MCF 10A (cell line): ENCODE measurements around the gene SDCCAG8. TPM values are rescaled to one million over a fixed set of nuclear protein-coding genes. Genes with fewer than 3 reads are reported as not detected.

Source experiments
- BruUV-seq: library from RNA; stranded (reverse); fragments of 400-500 nt; replicated peaks from 2 replicates; lab custom pipeline; 2021; lab: Mats Ljungman, UMichigan
- CTCF ChIA-PET: fragments of 300-600 bp; sonication (Branson Sonifier 250); formaldehyde crosslinking; extraction: SDS; loops from one replicate; lab custom pipeline; 2021; ENCODE audit warnings: antibody characterized with exemption, inconsistent platforms; lab: Yijun Ruan, JAX
- POLR2A ChIA-PET: fragments of 300-600, 350-650 bp; sonication (Branson Sonifier 250); formaldehyde crosslinking; extraction: SDS; loops from one replicate; lab custom pipeline; 2020; ENCODE audit warnings: antibody characterized with exemption, inconsistent platforms; lab: Yijun Ruan, JAX
- DNase-seq: peaks from one replicate; pipeline ENCODE4 v3.0.0-alpha.2; 2018; ENCODE audit not compliant: unreplicated experiment
- H3K27ac Mint-ChIP-seq: one replicate; pipeline ENCODE4 v1.8.0; 2022; ENCODE audit warnings: mild to moderate bottlenecking, low read depth, mixed read lengths; ENCODE audit not compliant: unreplicated experiment
- H3K27me3 Mint-ChIP-seq: one replicate; pipeline ENCODE4 v1.8.0; 2022; ENCODE audit warnings: mixed read lengths; ENCODE audit not compliant: insufficient read depth, unreplicated experiment
- H3K36me3 Mint-ChIP-seq: one replicate; pipeline ENCODE4 v1.8.0; 2022; ENCODE audit warnings: mild to moderate bottlenecking, moderate library complexity, mixed read lengths; ENCODE audit not compliant: insufficient read depth, unreplicated experiment
- H3K4me1 Mint-ChIP-seq: one replicate; pipeline ENCODE4 v1.8.0; 2022; ENCODE audit warnings: mixed read lengths; ENCODE audit not compliant: insufficient read depth, unreplicated experiment
- H3K4me3 Mint-ChIP-seq: one replicate; pipeline ENCODE4 v1.8.0; 2022; ENCODE audit warnings: mild to moderate bottlenecking, moderate library complexity, mixed read lengths; ENCODE audit not compliant: unreplicated experiment
- H3K9me3 Mint-ChIP-seq: one replicate; pipeline ENCODE4 v1.8.0; 2022; ENCODE audit warnings: mixed read lengths; ENCODE audit not compliant: unreplicated experiment
- intact Hi-C: fragments of 100-400 bp; cut with micrococcal nuclease; formaldehyde crosslinking; loops from 2 replicates; pipeline ENCODE4 v1.14.1; 2022
- total RNA-seq: library from RNA; stranded (reverse); gene quantifications from 2 replicates; pipeline ENCODE4 v1.2.3, GENCODE V29; 2022
- TF ChIP-seq, protein P1 (sequence below): fragments of 200-600 bp; IDR thresholded peaks from one replicate; pipeline ENCODE4 v1.8.0; 2022; ENCODE audit warnings: antibody characterized with exemption, mild to moderate bottlenecking; ENCODE audit not compliant: unreplicated experiment

The SDCCAG8 gene
- total RNA-seq, 1 experiment from 2014 or later: 128 TPM

GRCh38 chr1:243431591-243431990 lies 175.8 kb downstream of the SDCCAG8 start:
- Mint-ChIP-seq H3K27ac (no peak overlapping the region), H3K4me3 (no peak overlapping the region), H3K36me3 (peaks cover 32% of the 10 kb centered on the region), H3K4me1 (no peaks in the 10 kb centered on the region), H3K27me3 (no peaks in the 10 kb centered on the region), H3K9me3 (no peaks in the 10 kb centered on the region)
- POLR2A ChIA-PET: interaction anchor here (0.5 kb wide), 1 partner anchor 14 kb away, joined by 3 read pairs; no protein-coding TSS in a partner anchor
- no peak for DNase-seq
- intact Hi-C loops: no loop called here
- CTCF ChIA-PET: interaction anchor here (1.0 kb wide), 2 partner anchors 11 to 16 kb away, joined by 4 read pairs; no protein-coding TSS in a partner anchor
- TF ChIP-seq, protein P1, sequence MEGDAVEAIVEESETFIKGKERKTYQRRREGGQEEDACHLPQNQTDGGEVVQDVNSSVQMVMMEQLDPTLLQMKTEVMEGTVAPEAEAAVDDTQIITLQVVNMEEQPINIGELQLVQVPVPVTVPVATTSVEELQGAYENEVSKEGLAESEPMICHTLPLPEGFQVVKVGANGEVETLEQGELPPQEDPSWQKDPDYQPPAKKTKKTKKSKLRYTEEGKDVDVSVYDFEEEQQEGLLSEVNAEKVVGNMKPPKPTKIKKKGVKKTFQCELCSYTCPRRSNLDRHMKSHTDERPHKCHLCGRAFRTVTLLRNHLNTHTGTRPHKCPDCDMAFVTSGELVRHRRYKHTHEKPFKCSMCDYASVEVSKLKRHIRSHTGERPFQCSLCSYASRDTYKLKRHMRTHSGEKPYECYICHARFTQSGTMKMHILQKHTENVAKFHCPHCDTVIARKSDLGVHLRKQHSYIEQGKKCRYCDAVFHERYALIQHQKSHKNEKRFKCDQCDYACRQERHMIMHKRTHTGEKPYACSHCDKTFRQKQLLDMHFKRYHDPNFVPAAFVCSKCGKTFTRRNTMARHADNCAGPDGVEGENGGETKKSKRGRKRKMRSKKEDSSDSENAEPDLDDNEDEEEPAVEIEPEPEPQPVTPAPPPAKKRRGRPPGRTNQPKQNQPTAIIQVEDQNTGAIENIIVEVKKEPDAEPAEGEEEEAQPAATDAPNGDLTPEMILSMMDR: no peak
- no TSS peak for BruUV-seq

DNA sequence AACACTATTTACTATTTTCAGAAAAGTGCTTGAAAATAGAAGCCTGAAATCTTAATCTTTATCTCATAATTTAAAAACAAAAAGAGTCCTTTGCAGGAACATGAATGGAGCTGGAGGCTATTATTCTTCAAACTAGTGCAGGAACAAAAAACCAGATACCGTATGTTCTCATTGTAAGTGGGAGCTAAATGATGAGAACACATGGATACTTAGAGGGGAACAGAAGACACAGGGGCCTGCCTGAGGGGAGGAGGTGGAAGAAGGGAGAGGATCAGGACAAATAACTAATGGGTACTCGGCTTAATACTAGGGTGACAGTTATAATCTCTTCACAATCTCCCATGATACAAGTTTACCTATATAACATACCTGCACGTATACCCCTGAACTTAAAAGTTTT lies 176.3 kb downstream of the SDCCAG8 start:
- Mint-ChIP-seq H3K4me3 (no peak overlapping the region), H3K27me3 (no peaks in the 10 kb centered on the region), H3K27ac (no peak overlapping the region), H3K36me3 (peaks cover 27% of the 10 kb centered on the region), H3K9me3 (no peaks in the 10 kb centered on the region), H3K4me1 (no peaks in the 10 kb centered on the region)
- CTCF ChIA-PET: interaction anchor here (1.0 kb wide), 1 partner anchor 16 kb away, joined by 4 read pairs; no protein-coding TSS in a partner anchor
- intact Hi-C loops: no loop called here
- TF ChIP-seq, protein P1: no peak
- no TSS peak for BruUV-seq
- DNase-seq: no peak
- POLR2A ChIA-PET: interaction anchor here (0.8 kb wide), 1 partner anchor 22 kb away, joined by 4 read pairs; no protein-coding TSS in a partner anchor

DNA sequence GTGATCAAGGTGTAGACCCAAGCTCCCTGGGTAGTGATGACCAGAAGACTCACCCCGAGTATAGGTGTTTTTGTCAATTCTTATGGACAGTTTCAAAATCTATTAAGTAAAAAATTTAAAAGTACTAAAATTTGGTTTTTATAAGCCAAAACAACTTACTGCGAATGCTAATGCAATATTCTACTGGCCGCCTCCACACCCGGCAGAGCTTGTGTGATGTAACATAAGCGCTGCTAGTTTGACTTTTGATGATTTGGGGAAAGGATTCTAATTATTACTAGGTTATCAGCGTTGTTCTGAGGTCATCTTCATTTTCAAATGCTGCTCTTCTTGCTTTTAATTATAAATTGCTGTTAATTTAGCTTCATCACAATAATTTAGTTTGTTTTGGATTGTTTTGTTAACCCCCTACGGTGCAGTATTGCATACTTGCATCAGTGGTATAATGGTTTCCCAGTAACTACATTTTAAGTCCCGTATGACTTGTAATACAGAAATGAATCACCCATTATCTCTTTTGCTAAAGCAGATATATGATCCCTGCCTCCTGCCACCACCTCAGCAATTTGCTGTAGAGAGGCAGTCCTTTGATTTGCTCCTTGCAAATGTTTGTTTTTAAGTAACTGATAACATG lies 178.0 kb downstream of the SDCCAG8 start:
- TF ChIP-seq, protein P1: no peak
- Mint-ChIP-seq H3K27ac (no peak overlapping the region), H3K9me3 (no peaks in the 10 kb centered on the region), H3K27me3 (no peaks in the 10 kb centered on the region), H3K4me3 (no peak overlapping the region), H3K36me3 (peaks cover 20% of the 10 kb centered on the region), H3K4me1 (peaks cover 5% of the 10 kb centered on the region)
- intact Hi-C loops: no loop called here
- DNase-seq: no peak
- no TSS peak for BruUV-seq
- CTCF ChIA-PET: no interaction called here
- POLR2A ChIA-PET: no interaction called here

DNA sequence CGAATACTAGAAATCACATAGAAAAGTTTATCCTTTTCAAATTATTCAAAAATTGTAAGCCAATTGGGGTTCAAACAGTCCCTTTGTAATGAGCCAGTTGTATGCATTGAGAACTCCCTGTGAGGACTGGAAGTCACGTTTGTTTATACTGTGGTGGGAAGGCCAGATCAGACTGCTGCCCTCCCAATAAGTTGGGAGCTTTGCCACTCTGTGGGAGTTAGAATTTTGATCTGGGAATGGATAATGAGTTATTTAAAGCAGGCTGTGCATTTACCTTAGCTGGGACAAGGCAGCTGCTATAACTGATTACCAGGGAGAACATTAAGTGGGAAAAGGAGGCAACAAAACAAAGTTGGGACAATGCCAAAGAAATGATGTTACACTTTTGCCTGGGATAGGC lies 178.8 kb downstream of the SDCCAG8 start:
- Mint-ChIP-seq H3K27ac (no peak overlapping the region), H3K9me3 (no peaks in the 10 kb centered on the region), H3K4me1 (peaks cover 6% of the 10 kb centered on the region), H3K4me3 (no peak overlapping the region), H3K27me3 (no peaks in the 10 kb centered on the region), H3K36me3 (peaks cover 23% of the 10 kb centered on the region)
- TF ChIP-seq, protein P1: no peak
- CTCF ChIA-PET: interaction anchor here (0.6 kb wide), 1 partner anchor 43 kb away, joined by 3 read pairs; no protein-coding TSS in a partner anchor
- intact Hi-C loops: no loop called here
- no TSS peak for BruUV-seq
- DNase-seq: no peak
- POLR2A ChIA-PET: interaction anchor here (0.7 kb wide), 1 partner anchor 13 kb away, joined by 4 read pairs; no protein-coding TSS in a partner anchor
